ENCODE data around the gene NTRK3.

Gene NTRK3

DNA sequence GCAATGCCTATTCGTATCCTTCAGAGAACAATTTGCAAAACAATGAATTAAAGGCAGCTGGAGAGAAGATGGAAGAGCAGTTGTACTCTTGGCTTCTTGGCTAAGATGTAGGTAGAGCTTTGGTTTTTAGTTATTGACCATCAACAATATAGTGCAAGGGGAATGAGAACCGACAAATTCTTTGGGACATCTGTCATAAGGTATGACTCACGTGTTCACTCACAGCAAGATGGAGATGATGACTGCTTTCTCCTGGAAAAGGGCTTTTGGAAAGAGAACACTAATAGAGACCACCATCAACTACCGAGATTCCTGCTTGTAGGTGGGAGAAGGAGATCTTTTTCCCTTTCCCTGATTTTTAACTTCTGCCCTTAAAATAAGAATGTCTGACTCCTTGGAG is 234.9 kb downstream of the NTRK3 start:
- no peak for DNase-seq

DNA sequence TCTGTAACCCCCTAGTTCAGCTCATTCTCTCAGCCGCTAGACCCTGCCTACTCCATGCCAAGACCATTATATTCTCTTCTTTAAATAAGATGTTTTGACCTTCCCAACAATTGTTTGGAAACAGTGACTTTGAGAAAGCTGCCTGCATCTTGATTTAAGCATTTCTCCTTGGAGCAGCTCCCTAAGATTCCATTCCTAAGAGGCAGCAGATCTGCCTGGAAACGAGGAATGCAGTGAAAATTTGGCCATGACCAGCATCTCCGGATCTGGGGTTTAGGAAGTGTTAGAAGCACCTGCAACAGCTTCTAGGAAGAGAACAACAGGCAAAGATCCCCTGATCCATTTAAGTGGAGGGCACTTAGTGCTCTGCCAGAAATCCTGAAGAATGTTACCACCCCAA is 235.7 kb downstream of the NTRK3 start:
- no peak for DNase-seq

DNA sequence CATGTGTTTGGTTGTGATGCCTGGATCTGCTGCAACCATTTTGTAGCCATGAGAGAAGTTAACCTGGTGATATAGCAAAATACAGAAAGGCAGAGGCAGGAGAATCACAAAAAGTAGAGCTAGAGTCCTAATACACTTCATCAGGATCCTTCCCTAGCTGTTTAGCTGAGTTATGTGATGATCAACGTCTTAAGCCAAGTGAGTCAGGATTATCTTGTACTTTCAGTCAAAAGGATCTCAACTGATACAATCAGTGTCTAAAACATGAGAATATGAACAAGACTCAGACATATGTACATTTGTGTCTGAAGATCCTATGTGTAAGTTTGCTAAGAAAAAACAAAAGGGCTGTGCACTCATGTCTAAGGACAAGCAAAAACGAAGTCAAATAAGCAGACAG is 236.9 kb downstream of the NTRK3 start:
- DNase-seq = no peak

DNA sequence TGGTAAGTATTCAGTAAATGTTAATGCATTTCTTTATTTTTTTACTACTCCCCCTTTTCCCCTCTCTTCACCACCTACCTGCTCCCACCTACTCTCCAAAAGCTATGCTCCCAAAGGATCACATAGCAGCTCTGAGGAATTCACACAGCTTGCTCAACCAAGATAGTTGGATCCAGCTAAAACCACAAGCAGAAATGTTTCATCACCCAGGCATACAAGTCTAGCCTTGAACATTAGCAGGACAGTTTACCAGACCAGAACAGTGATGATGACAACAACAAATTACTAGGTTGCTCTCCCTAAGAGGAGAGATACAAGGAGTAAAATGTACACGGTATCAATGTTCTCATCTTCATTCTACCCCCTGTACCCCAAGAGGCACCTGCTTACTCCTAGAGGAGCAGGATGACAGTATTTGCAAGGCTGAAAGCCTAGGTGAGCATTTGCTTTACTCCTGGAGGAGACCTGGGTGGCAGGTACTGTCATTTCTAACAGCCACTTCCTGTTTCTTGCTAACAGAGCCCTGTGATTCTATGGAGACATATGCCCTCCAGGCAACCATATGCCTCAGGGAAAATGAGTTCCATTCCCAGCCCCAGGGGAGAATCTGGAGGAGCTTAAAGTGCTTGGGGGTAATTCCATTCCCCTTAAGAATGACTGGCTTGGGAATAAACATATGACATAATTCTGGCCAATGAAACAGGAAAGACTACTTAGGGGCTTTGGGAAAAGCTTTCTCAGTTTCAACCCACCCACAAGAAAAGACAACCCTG is 237.5 kb downstream of the NTRK3 start:
- no peak for DNase-seq

DNA sequence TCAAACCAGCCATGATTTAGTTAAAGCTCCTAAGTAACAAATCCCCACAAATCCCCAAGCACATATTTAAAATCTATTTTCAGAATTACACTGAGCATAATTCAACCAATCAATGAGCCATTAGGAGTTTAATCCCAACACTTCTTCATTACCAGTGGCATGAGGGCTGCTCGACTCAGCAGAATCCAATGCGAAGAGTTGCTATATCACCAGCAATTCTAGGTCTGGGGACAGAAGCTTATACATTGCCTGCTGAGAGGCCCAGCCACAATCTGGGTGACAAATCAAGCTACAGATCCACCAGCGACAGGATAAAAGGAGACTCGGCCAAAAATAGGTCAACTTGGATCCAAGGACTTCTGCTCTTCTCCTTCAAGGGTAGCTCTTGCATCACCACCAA is 238.8 kb downstream of the NTRK3 start:
- no peak for DNase-seq

DNA sequence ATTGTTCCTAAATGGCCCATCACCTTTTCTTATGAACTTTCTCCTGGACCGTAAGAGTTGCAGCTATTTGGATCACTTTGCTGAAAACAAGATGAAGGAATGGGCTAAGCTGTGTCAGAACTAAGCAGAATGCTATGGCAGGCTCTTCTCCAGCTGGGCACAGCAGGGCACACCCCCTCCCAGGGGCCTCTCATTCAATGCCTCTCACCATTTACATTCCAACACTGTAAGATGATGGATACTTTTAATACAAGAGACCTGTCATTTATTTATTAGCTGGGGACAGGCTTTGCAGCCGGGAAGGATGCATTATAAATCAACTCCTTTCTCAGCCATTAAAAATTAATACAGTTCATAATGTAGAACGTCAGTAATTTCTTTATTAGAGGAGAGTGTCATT is 240.1 kb downstream of the NTRK3 start:
- no peak for DNase-seq

DNA sequence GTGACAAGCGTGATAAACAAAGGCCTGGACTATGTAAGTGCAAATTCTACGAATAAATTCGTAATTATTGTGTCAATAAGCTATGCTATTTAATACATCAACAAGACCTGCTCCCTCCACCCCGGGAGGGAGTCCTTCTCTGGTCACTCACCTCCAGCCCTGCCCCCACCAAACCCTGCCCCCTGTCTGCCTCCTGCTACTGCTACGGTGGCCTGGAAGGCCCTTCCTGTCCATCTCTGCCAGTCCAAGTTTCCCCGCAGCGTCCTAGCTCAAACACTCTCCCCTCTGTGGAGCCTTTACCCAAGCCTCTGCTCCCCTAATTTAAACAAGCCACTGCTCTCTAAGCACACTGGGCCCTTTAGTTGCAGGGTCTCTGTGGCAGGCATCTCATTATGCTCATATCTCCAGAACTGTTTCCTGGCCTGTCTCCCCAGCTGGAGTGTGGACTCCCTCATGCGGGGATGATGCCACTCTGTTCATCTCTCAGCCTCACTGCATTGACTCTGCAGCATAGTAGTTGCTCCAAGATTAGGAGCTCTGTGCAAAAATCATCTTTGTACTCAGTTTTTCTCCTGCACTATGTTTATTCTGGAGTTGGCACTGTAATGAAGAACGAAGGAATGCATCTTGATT is 241.2 kb downstream of the NTRK3 start:
- no peak for DNase-seq

DNA sequence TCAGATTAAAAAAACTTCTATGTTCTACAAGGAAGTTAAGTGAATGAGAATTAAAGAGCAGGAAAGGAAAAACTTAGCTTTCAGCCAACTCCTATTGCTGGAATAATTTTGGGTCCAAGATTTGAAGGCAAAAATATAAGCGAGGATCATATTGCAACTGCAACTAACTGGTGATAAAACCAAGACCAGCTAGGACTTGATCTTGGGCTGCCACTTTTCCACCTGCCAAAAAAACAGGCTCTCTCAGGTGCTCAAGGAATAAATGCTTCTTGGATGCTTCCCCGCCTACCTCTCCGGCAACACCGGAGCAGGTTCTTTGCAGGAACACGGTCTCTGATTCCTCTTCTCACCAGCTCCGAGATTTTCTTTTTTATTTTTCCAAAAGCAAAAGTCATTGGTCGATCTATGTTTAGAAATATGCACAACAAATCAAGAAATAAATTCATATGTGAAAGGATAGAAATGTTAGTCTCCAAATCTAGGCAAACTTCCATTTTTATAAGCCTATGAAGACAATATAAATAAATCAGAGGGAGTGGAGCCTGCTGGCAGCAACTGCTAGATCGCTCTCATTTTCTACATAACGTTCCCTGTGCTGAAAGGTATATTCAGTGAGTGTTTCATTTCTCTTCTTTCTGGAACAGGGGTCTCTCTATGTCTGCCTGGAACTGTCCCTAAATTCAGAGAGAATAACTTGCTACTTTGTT is 241.9 kb downstream of the NTRK3 start:
- no peak for DNase-seq

DNA sequence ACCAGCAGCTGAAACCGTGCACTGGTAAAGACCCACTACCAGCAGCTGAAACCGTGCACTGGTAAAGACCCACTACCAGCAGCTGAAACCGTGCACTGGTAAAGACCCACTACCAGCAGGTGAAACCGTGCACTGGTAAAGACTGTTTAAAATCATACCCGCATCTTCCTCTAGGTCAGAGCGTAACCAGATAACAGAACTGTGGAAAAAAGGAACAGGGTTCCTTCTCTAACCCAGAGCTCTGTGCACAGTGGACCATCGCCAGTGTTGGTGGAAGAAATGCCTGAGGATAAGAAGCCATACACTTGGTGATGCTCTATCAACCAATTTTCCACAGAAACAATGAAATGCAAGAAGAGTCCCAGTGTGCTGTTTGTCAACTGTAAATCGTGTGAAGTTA is 243.4 kb downstream of the NTRK3 start:
- DNase-seq = no peak

DNA sequence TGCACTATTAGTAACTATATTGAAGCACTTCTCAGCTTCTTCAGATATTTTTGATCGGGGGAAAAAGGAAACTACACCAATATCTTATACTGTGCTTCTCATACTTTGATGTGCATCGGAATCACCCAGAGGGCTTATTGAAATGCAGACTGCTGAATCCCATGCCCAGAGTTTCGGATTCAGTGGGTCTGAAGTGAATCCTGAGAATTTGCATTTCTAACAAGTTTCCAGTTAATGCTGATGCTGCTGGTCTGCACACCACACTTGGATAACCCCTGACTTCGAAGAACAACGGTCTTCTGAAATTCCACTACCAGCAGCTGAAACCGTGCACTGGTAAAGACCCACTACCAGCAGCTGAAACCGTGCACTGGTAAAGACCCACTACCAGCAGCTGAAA is 243.9 kb downstream of the NTRK3 start:
- no peak for DNase-seq

DNA sequence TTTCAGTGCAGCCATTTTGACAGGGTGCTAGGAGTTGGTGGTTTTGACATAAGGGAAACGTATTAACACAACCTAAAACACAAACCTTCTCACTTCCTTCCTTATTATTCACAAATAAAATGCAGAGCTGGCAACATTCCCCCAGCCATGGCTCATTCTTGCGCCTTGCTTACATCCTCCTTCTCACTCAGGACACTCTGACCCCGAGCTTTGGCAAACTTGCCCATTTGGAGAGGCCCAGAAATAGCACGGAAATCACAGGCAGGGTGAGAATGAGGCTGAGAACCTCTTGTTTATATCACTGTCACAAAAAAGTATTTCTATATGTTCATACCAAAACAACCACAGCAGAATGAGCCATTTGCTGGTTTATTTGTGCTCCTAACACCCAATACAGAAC is 244.3 kb downstream of the NTRK3 start:
- no peak for DNase-seq

DNA sequence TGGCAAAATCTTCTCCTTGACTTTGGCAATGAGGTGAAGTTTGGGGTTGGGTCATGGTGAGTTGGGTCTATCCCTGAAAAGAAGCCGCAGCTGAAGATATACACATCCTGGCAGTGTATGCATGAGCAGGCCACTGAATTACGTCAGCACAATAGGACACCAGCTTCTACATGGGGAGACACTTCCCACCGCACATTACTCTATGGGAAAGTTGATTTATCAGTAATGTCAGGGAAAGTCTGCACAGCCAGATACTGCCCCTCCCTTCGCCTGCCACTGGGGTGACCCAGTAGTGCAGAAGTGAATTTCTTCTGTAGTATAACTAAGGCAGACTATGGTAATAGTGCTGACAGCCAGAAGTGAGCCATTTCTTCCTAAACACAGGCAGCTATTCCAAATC is 245.0 kb downstream of the NTRK3 start:
- DNase-seq = no peak

DNA sequence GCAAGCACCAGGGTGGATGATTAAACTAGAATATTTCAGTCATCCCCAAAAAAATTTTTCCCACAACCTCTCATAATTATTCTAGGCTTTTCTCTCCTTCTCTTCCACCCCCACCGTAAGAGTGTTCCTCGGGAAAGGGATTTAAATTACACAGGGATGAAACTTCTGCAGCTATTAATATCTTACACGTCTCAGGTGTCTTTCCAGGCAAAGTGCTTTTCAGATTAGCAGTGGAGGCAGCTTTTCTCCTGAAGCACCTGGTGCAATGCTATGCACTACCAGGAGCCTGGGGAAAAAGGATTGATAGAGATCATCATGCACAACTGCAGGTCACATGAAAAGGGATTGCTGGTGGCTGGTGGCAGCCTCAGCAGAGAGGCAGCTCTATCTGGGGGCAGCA is 250.4 kb downstream of the NTRK3 start:
- DNase-seq = no peak

DNA sequence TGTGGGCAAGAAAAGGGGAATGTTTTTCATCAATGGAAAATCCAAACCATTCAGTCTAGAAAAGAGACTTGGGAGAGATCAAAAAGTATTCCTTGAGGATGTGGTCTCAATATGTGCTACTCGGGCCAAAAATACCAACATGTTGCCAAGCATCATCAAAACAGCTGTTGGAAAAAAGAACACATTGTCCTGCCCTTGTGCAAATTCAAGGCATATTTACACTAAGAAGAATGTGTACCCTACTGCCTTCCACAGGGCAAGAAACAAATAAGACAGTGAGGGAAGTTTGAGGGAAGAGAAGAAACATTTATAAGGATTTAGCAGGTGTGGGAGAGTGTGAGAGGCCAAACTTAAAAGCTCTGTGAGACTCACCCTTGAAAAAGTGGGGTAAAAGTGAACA is 252.1 kb downstream of the NTRK3 start:
- no peak for DNase-seq

DNA sequence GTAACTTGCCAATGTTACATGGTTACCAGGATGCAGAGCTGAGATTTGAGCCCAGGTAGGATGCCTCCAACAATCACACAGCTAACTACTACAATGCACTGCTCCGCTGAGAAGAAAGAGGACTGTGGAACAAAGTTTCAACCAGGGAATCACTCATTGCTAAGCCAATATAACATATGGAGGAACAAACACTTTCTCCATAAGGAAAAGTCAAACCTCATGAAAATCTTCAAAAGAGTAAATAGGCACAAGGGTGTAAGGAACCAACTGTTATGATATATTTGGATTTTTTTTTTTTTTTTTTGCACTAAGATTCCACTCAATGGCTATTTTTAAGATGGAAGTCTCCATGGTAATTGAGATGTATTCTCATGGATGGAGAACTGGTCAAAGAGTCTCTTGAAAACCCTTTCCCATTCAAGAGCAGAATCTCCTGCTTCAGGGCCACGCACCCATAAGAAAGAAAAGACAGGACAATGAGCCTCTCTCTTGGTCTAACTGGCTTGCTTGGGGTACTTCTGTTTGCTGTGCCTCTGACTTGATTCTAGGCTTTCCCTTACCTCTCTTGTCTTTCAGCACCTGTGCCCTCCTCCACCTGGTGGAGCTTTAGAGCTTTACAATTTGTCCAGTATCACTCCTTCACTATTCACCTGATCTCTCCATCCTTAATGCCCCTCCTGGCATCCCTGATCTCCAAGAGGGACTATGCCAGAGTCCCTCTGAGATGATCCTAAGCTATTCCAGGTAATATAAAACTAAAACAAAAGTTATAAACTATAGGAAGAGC is 252.8 kb downstream of the NTRK3 start:
- DNase-seq = no peak

DNA sequence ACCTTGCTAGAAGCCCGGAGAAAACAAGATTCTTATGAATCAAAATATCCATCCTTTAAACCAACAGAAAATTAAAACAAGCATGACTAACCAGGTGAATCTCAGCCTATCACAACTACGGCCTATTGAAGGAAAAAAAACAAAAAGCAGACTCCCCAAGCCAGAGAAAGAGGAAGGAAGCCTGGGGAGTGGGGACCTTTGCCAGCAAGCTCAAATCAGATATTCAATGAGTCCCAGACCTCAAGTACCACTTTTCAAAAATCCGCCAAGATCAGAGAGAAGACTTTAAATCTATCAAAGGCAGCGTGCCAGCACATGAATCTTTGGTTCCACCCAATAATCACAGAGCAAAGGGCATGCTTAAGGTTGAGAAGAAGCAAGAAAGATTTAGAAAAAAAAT is 253.8 kb downstream of the NTRK3 start:
- no peak for DNase-seq

DNA sequence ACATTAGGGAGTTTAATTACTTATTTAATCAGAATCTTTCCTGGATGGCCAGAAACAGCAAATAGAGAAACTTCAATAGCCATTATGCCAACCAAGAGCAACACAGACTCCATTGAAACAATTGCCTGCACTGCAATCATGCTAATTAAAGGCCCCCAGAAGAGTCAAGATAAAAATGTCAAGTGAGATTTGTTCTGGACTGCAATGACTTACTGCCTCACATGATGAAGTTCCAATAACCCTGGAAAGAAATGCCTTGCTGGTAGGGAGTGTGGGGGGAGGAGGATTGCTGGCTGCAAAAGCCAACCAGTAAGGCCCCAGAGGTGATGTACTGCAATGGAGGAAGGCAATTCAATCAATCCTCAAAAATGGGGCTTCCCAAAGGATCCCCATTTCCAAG is 257.9 kb downstream of the NTRK3 start:
- DNase-seq = no peak

DNA sequence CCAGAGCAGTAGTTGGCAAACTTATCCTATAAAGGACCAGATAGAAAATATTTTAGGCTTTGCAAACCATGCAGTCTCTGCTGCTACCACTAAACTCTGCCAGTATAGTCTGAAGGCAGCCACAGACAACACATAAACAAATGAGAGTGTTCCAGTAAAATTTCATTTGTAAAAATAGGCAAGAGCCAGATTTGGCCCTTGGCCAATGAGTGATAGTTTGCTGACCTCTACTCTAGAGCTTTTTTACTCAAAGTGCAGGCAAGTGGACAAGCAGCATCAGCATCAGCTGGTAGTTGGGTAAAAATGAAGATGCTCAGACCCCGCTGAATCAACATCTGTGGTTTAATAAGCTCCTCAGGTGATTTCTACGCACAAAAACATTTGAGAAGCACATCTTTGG is 269.8 kb downstream of the NTRK3 start:
- DNase-seq = no peak

DNA sequence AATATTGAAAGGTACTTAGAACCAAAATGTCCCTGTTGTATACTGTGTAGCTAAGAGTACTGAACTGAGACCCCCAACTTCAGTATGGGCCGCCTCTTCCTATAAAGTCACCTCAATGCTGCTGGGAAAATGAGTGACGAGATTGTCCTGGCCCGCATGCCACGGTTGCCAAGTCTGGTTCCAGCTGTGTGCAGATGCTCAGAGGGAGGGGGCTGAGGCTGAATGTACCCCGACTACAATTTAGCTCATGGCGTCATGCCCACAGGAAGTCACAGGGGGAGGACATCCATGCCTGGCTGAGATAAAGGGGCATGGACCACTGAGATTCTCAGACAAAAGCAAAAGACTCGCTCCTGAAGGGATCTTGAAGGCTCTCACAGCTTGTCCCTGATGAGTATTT is 271.1 kb downstream of the NTRK3 start:
- no peak for DNase-seq

DNA sequence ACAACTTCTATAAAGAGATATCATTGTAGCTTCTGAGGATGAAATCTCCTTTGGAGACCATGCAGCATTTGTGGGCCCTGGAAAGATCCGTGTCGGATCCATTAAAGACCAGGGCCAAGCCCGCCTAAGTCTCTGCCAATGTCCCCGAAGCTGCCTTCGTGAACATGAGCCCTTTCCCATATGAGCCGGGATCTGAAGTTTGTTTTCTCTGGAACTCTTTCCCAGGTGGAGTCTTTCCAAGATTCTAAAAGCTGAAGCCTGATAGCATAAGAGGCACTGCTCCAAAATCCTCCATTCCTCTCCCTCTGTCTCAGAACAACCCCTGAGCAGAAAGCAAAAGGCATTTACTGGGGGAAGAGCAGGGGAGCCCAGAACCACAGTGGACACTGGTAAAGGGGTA is 274.6 kb downstream of the NTRK3 start:
- no peak for DNase-seq

DNA sequence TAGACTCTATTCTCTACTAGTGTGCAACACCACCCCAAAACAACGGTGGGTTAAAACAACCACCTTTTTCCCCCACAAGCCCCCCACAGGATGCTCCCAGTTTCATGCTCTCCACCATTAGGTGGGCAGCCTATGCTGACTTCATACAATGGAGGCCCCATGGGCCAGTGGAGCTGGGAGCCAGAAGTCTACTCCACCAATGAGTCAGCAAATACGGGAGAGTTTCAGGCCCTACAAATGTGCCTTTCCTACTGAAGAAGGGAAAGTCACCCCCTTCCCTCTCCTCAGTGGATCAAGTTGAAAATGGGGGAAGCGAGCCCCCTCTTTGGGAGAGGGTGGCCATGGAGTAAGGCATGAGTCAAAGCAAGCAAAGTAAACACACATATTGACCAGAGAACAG is 278.6 kb downstream of the NTRK3 start:
- no peak for DNase-seq

DNA sequence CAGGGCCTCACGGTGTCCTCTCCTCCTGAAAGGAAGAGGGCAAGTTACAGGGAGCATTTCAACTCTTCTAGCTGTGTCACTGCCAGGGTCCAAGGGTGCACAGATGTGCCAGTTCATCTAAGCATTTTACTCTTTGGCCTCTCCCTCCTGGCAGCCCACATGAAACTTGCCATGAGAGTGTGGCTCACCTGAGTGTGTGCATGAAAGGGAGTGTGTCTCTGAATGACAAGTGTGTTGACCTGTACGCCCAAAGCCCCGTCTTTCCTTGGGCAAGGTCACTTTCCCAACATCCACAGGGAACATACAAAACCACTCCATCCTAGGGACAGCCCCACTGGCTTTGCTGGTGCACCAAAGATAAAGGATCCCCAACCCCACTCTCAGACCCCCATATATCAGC is 280.0 kb downstream of the NTRK3 start:
- DNase-seq = no peak

DNA sequence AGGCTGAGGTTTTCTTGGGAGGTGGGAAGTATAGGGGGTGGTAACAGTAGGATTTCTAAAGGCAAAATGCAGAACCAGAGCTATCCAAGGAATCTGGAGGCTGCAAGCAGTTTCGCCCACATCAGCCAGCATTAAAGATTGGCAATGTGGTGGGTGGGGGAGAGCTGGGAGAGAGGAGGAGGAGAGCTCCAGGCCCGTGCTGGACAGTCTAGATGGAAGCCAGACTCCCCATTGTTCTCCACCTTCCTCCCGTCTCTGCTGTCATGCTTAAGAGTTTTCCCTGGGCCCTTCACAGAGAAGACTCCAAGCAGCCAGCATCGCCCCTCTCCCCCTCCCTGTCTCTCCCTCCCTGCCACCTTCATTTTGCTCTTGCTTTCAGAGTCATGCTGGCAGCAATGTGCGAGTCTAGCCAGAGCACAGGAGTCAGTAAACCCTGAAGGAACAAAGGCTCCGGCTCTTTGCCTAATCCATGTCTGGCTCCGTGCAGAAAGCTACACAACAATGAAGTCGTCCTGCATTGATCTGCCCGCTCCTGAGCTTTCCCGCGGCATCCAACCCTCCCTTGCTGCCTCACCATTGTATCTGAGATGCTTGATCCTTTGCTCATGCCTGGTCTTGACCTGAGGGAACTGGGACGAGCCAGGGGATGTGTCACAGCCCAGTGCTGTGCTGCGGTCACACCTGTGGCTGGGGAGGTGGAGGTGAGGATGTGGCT is 282.9 kb downstream of the NTRK3 start:
- DNase-seq = no peak

Data from CD4-positive, alpha-beta T cell treated with Interleukin-4 for 1 hour (primary cell).